ENCODE measurements around the gene TMEM19.
"Not testable (repeated sequence)": the region's sequence is repeated elsewhere in the genome, so short reads cannot be mapped to it uniquely, and the experiment has no call there.

TMEM19 gene

DNA sequence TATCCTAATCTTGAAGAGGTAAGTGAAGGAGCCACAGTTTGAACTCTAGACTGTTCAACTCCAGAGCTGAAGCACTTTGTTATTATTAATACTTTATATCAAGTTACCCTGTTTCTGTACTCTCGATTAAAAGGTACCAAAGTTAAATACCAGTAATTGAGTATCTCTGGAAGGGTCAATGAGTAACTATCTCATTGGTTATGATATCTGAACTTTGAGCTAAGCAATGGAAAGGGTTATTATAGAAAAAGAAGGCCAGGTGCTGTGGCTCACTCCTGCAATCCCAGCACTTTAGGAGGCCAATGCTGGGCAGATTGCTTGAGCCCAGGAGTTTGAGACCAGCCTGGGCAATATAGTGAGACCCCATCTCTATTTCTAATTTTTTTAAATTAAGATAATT is 9.9 kb downstream of the TMEM19 start:
- TF ChIP-seq CTCF (conservative IDR thresholded peaks at IDR 0.05) = no peak
- no peak overlapping the region for H3K27ac ChIP-seq

GRCh38 chr12:71702181-71702580 is 16.3 kb downstream of the TMEM19 start:
- not testable (repeated sequence) for H3K27ac ChIP-seq

- H3K27ac ChIP-seq = peak overlapping the region; percentile 43; the same call in 1 of the 2 replicates
- no peak for TF ChIP-seq CTCF (conservative IDR thresholded peaks at IDR 0.05)
Measured at GRCh38 chr12:71702590-71702989, 16.7 kb downstream of the TMEM19 start.

GRCh38 chr12:71703206-71703605 is 17.3 kb downstream of the TMEM19 start:
- H3K27ac ChIP-seq = peak overlapping the region; percentile 43
- TF ChIP-seq CTCF (conservative IDR thresholded peaks at IDR 0.05) = no peak

GRCh38 chr12:71704920-71705319 is 19.0 kb downstream of the TMEM19 start:
- H3K27ac ChIP-seq = peak overlapping the region; percentile 43
- TF ChIP-seq CTCF (conservative IDR thresholded peaks at IDR 0.05) = no peak

DNA sequence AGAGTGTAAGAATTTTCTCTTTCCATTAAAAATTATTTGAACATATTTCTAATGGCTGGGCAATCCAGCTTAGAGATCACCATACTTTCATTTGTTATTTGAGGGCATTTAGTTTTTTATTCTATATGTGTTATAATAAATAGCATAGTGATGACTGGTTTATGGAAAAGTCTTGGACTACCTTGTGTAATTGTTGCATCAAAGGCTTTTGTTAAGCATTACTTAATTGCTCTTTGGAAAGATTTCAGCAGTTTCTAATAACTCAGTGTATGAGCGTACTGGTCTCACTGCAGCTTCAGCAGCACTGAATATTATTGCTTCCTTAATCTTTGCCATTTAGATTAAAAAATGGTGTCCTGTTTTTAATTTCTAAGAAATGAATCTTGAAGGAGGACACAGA is 22.8 kb downstream of the TMEM19 start:
- no peak for TF ChIP-seq CTCF (conservative IDR thresholded peaks at IDR 0.05)
- no peak overlapping the region for H3K27ac ChIP-seq

DNA sequence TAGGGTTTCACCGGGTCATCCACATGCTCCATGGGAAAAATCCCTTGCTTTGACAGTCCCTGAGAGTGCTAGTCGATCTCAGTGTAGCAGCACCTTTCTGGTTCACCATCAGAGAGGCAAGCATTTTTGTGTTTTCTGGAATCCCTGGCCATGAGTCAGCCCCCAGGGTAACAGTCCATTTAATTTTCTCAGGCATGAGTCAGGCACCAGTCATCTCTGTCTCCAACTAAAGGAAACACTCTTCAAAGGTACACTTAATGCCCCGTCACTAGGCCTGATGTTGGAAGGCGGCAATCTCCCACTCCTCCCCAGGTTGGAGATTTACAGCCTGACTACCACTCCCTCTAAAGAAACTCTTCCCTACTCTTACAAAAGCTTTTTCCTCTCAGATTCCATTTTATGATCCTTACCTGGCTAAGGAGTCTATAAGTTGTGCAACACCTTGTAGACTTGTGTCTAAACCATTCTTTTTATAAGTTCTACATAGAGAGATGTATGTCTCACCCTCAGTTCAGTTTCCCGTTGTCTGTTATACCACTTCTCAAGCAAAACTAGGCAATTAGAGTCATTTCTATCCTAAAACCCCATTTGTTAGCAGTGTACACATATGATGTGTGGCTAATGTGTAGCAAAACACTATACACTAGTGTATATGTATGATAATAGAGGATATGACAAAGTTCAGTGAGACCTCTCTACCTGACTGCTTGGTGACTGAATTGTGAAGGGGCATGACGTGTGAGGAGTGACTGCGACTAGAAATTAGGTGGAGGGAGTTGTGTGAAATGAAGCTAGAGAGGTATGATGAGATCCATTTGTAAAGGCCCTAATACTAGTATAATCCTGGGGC is 24.6 kb downstream of the TMEM19 start:
- no peak overlapping the region for H3K27ac ChIP-seq

More for the DNA sequence above, 24.6 kb downstream of the TMEM19 start:
- TF ChIP-seq CTCF (conservative IDR thresholded peaks at IDR 0.05) = no peak
